ENCODE results near the gene POGZ. TPM values are rescaled to one million over a fixed set of nuclear protein-coding genes. Genes with fewer than 3 reads are reported as not detected.
A peak's percentile ranks its signal among the peaks of the same experiment; 100 is the strongest.

Gene POGZ
- polyA plus RNA-seq, 2 of the 4 experiments (the other 2 are of a cell fraction), result 20.8 to 44.1 TPM

DNA sequence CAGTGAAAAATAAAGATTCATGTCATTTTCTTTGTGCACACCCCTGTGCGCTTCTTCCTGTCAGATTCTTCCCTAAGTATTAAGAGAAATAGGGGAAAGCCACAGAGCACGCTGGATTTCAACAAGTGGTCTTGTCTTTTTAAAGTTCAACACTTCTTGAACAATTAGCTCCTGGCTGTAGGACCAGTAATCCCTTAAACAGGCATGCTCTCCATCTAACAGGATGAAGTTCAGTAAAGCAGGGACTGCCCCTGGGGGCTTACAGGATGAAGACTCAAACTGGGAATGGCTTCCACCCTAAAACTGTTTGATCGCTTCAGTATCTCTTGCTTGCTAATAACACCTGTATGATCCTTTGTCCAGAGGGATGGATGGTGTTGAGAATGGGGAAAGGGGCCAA is 55.7 kb downstream of the POGZ start:
- Histone ChIP-seq H3K4me2 (no peak overlapping the region), H3K4me3 (no peak overlapping the region), H3K9me3 (no peaks in the 10 kb centered on the region), H3K4me1 (peaks cover 16% of the 10 kb centered on the region), H3K27ac (no peak overlapping the region)
- FAIRE-seq (no peak), ATAC-seq (no peak), DNase-seq (ENCODE audit: low read depth in 1 of 2, low spot score in 1 of 2) (no peak)
- CTCF ChIA-PET, result interaction anchor here (0.7 kb wide), 1 partner anchor 18 kb away, joined by 3 read pairs; no protein-coding TSS in a partner anchor
- POLR2A ChIA-PET, result no interaction called here
- TF ChIP-seq HEYL (CRISPR knock-in tag; IDR thresholded peaks at IDR 0.05), result no peak
- TF ChIP-seq FOXS1 (CRISPR knock-in tag; IDR thresholded peaks at IDR 0.05), result no peak
- no peak for TF ChIP-seq ZC3H11A (IDR thresholded peaks at IDR 0.05)
- no peak for TF ChIP-seq CBX2 (IDR thresholded peaks at IDR 0.05; ENCODE audit: borderline replicate concordance, low read depth)
- no peak for TF ChIP-seq EP300 (IDR thresholded peaks at IDR 0.05)
- TF ChIP-seq ZNF302 (CRISPR knock-in tag; IDR thresholded peaks at IDR 0.05), result no peak
- no peak for TF ChIP-seq ZFP36 (IDR thresholded peaks at IDR 0.05; ENCODE audit: borderline replicate concordance, partially characterized antibody)
- TF ChIP-seq, protein P1, sequence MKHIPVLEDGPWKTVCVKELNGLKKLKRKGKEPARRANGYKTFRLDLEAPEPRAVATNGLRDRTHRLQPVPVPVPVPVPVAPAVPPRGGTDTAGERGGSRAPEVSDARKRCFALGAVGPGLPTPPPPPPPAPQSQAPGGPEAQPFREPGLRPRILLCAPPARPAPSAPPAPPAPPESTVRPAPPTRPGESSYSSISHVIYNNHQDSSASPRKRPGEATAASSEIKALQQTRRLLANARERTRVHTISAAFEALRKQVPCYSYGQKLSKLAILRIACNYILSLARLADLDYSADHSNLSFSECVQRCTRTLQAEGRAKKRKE (CRISPR knock-in tag; IDR thresholded peaks at IDR 0.05; ENCODE audit: low read depth), result no peak
- no peak for TF ChIP-seq MAZ (IDR thresholded peaks at IDR 0.05; ENCODE audit: borderline replicate concordance, low read depth, low read length)
- TF ChIP-seq KDM1A (IDR thresholded peaks at IDR 0.05; ENCODE audit: low read depth), result no peak
- TF ChIP-seq FOSL2 (IDR thresholded peaks at IDR 0.05), result no peak
- TF ChIP-seq FOSL2 (CRISPR knock-in tag; IDR thresholded peaks at IDR 0.05), result no peak
- TF ChIP-seq KDM5A (IDR thresholded peaks at IDR 0.05), result no peak
- TF ChIP-seq, protein P2, sequence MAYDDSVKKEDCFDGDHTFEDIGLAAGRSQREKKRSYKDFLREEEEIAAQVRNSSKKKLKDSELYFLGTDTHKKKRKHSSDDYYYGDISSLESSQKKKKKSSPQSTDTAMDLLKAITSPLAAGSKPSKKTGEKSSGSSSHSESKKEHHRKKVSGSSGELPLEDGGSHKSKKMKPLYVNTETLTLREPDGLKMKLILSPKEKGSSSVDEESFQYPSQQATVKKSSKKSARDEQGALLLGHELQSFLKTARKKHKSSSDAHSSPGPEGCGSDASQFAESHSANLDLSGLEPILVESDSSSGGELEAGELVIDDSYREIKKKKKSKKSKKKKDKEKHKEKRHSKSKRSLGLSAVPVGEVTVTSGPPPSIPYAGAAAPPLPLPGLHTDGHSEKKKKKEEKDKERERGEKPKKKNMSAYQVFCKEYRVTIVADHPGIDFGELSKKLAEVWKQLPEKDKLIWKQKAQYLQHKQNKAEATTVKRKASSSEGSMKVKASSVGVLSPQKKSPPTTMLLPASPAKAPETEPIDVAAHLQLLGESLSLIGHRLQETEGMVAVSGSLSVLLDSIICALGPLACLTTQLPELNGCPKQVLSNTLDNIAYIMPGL (CRISPR knock-in tag; IDR thresholded peaks at IDR 0.05; ENCODE audit: borderline replicate concordance), result no peak
- TF ChIP-seq JUNB (IDR thresholded peaks at IDR 0.05), result no peak
- no peak for TF ChIP-seq TP53 (CRISPR knock-in tag; IDR thresholded peaks at IDR 0.05)
- no peak for TF ChIP-seq HOXA7 (CRISPR knock-in tag; IDR thresholded peaks at IDR 0.05)
- TF ChIP-seq CEBPB (IDR thresholded peaks at IDR 0.05), result no peak
- TF ChIP-seq ESRRA (IDR thresholded peaks at IDR 0.05; ENCODE audit: borderline replicate concordance, low read length), result no peak
- TF ChIP-seq, protein P3, sequence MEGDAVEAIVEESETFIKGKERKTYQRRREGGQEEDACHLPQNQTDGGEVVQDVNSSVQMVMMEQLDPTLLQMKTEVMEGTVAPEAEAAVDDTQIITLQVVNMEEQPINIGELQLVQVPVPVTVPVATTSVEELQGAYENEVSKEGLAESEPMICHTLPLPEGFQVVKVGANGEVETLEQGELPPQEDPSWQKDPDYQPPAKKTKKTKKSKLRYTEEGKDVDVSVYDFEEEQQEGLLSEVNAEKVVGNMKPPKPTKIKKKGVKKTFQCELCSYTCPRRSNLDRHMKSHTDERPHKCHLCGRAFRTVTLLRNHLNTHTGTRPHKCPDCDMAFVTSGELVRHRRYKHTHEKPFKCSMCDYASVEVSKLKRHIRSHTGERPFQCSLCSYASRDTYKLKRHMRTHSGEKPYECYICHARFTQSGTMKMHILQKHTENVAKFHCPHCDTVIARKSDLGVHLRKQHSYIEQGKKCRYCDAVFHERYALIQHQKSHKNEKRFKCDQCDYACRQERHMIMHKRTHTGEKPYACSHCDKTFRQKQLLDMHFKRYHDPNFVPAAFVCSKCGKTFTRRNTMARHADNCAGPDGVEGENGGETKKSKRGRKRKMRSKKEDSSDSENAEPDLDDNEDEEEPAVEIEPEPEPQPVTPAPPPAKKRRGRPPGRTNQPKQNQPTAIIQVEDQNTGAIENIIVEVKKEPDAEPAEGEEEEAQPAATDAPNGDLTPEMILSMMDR (IDR thresholded peaks at IDR 0.05), result no peak
- WGBS (ENCODE audit: missing lambda C conversion rate), result 88% methylated on average over 3 of the region's 3 CpGs

DNA sequence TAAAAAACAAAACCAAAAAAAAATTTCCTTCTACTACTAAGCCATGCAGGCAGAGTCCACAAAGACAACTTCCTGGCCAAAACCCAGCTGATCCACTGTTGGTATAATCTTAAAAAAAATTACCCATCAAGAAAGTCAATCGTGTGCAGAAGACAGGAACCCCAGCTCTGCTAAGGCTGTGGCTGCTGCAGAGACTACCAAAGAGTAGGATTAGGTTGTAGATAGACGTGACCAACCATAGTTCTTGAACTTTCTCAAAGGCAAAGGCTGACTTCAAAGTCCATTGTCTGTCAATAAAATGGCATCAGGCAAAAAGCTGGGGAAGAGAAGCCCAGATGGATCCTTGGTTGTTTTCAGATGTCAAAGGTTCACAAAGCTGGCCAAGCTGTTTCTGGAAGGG is 56.5 kb downstream of the POGZ start:
- TF ChIP-seq HOXB13 (CRISPR knock-in tag; IDR thresholded peaks at IDR 0.05; ENCODE audit: low read depth) (no peak), JUN (IDR thresholded peaks at IDR 0.05) (0 out of 5 replicates have a peak, but pooled peaks of 1 of the 2 experiments have one; percentile 3)
- H3K27ac ChIP-seq, result no peak overlapping the region
- ATAC-seq, result no peak
- H3K4me1 ChIP-seq, result peaks cover 16% of the 10 kb centered on the region
- WGBS (ENCODE audit: missing lambda C conversion rate), result 74% methylated on average over 2 of the region's 2 CpGs
- ChIA-PET POLR2A (interaction anchor here (0.5 kb wide), 1 partner anchor 258 kb away, joined by 3 read pairs; no protein-coding TSS in a partner anchor), CTCF (interaction anchor here (0.5 to 1.9 kb wide), 4 partner anchors 11 to 62 kb away, joined by 3 to 8 read pairs (median 4); partner anchors contain the start of gene POGZ)
- no peaks in the 10 kb centered on the region for H3K9me3 ChIP-seq
- H3K4me3 ChIP-seq, result no peak overlapping the region
- DNase-seq (ENCODE audit: low read depth in 1 of 2, low spot score in 1 of 2), result no peak
- no peak overlapping the region for H3K4me2 ChIP-seq
- FAIRE-seq, result no peak
